AG09319 (cell line): ENCODE data around the gene METTL24.

ENCODE experiments used
- DNase-seq: peaks from one replicate; pipeline ENCODE4 v3.0.0-alpha.2; 2010; ENCODE audit warnings: low read depth; ENCODE audit errors: extremely low read depth
- CTCF ChIP-seq: IDR thresholded peaks from 2 replicates; pipeline ENCODE4 v1.5.1; 2011; ENCODE audit warnings: low read depth, mild to moderate bottlenecking, inconsistent platforms, low read length, moderate library complexity

METTL24 gene

GRCh38 chr6:110298916-110299315 lies 59.2 kb downstream of the METTL24 start:
- no peak for DNase-seq
- no peak for TF ChIP-seq CTCF

DNA sequence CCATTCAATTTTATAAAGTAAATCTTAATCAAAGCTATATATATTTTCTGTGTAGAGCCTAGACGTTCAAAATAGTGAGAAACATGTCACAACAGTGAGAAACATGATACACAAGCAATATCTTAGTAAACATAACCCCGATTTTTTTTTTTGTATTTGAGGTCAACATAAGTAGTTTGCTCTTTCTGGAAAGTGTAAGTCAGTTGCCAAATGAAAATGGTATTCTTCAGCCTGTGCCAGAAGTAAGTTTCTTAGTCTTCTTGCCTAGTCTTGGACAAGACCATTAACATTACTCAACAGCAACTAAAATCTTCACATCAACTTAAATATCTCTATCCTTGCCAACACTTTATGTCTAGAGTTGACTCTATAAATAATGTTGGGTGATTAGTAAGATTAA lies 59.7 kb downstream of the METTL24 start:
- TF ChIP-seq CTCF: no peak
- no peak for DNase-seq

DNA sequence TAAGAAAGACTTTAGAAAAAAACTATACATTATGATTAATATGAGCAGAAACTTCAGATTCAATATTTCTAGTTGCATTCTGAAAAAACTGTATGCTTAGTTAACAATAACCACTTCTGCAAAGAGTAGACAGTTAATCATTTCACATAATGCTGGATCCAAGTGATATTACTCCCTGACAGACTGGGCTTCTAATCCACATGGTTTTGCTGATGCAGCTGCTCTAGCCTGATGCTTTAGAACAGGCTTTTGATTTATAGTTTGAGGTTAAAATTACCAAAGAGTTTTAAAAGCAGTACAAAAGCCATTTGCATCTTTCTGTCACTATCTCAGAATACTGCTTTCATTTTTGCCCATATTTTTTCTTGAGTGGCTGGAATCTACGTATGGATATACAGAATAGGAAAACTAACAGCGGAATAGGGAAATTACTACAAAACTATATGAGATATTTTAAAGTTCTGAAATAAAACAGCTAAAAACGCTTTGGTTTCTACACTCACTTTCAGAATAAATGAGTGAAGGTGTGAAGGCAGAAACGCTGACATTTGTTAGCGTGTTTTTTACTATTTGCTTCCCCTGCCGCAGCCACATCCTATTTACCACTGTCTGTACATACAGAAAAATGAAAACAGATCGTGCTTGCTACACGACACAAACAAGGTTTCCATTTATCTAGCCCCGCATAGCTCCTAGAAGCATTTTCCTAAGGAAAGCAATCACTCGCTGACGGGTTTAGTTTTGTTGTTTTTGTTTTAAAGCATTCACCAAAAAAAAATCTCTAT lies 61.7 kb downstream of the METTL24 start:
- TF ChIP-seq CTCF: no peak
- DNase-seq: no peak

- TF ChIP-seq CTCF: no peak
- no peak for DNase-seq
These were observed 62.5 kb downstream of the METTL24 start for GRCh38 chr6:110295451-110296165.

DNA sequence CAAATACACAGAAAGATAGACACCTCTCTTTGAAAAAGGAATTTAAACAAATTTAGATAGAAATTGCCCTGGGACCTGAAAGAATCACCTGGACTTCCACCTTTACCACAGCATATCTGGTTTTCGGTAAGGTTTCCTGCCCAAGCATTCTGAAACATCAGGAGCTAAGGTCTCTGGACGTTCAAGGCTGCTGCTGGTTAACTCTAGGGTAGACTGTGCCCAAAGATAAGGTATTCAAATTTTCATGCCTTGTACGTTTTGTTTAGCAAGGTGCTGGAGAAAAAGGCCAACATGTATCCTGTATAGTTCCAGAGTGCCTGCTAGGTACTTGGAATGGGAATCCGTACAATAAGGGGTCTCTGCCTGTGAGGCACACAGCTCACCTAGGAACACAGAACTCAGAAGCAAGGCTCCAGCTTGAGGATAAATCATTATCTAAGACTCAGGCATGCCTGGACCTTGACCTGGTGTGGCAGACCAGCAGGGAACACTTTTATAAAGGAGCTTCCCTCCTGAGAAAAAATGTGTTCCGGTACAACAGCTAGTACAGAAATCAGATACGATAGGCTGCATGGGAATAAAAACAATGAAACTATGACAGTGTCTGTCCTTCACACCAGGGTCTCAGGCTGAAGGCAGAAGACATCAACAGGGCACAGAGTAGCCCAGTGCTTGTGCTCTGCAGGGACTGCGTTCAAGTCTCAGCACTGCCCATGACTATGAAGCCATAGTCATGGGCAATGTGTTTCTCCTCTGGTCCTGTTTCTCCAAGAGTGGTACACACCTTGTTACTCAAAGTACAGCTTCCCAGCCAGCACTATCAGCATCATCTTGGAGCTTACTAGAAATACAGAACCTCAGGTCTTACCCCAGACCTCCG lies 70.4 kb downstream of the METTL24 start:
- DNase-seq: no peak
- no peak for TF ChIP-seq CTCF

DNA sequence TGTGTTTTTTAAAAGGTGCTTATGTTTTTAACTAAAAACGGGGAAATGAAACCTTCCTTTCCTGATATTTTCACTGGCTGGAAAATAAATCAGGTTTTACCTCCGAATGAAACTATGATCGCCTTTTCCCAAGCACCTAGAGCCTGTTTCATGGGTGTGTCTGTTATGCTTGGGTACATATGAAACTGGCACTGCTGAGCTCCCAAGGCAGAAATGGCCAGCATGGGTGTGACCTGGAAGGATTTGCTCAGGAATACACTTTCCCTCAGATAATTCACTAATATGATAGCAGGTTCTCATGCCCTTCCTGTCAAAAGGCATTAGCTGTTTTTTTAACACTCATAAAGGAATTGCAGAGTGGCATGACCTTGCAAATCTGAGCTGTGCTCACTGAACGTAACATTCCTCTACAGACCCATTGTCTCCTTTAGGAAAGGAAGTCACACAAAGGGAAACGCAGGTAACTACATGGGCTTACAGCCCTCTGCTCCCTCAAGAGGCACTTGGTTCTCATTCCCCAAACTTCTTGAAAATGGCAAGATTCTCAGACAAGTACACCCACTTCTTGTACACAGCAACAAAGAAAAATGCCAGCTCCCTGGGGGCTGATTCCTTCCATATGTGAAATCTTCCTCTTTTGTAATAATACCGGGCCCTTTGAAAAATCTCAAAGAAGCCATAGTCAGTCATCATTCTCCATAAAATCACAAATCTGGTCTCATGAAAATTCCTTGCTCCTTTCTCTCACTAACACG lies 72.7 kb downstream of the METTL24 start:
- no peak for TF ChIP-seq CTCF
- DNase-seq: no peak
